A673 (cell line): ENCODE data around the gene CPEB1.

Experiments
- CTCF ChIP-seq: fragments of 300-800, 200-600 bp; sonication (generic); conservative IDR thresholded peaks from 2 replicates; pipeline ENCODE4 v1.5.1; 2017; ENCODE audit warnings: low read depth, mild to moderate bottlenecking, antibody characterized with exemption, low read length, moderate library complexity, mixed read lengths
- EZH2 ChIP-seq: fragments of 200-600 bp; sonication (generic); IDR thresholded peaks from 2 replicates; pipeline ENCODE4 v1.6.1; 2017; ENCODE audit warnings: borderline replicate concordance, low read depth, mild to moderate bottlenecking, mixed read lengths, antibody characterized with exemption, low read length; ENCODE audit not compliant: poor library complexity, severe bottlenecking

- no peak for TF ChIP-seq CTCF
- no peak for TF ChIP-seq EZH2
Measured at GRCh38 chr15:82569834-82570233, 77.3 kb downstream of the CPEB1 start.
